NT2/D1 (cell line): ENCODE measurements around the gene LRBA.

Experiments used
- SUZ12 ChIP-seq: IDR thresholded peaks from 2 replicates; pipeline ENCODE4 v1.6.1; 2011; ENCODE audit not compliant: insufficient read length, insufficient read depth; ENCODE audit errors: extremely low read depth
- YY1 ChIP-seq: IDR thresholded peaks from 2 replicates; pipeline ENCODE4 v1.6.1; 2011; ENCODE audit not compliant: insufficient read length, insufficient read depth
- ZNF274 ChIP-seq: IDR thresholded peaks from 2 replicates; pipeline ENCODE4 v1.6.1; 2011; ENCODE audit warnings: mild to moderate bottlenecking, low read depth, low read length

DNA sequence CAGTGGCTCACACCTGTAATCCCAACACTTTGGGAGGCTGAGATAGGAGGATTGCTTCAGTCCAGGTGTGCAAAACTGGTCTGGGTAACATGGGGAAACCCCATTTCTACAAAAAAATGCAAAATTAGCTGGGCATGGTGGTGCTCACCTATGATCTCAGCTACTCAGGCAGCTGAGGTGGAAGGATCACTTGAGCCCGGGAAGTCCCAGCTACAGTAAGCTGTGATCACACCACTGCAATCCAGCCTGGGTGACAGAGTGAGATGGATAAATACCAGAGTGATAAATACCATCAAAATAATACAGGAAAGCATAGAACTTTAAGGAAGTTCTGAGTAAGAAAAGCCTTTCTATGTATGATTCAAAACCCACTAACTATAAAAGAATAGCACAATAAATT lies 52.8 kb downstream of the LRBA start:
- TF ChIP-seq YY1 (no peak), ZNF274 (no peak), SUZ12 (no peak)
